ENCODE data around the gene FGF22. TPM values are rescaled to one million over a fixed set of nuclear protein-coding genes. Genes with fewer than 3 reads are reported as not detected.

Gene FGF22
- polyA plus RNA-seq, 1 donor from 2014 or later = 0.48 TPM

DNA sequence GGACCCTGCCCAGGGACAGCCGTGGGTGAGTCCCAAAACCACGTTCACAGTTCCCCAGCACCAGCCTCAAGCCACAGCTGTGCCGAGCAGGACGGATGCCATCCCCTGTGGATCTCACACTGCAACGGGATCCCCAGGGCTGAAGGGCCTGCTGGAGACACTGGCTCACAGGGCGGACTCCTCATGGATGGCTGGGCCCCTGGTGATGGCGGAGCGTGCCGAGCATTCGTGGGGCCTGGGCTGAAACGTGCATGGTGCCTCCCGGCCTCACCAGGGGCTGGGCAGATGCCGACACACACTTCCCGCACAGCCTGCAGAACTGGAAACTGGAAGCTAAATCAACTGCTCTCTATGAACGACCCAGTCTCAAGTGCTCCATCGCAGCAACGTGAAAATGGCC is 13.7 kb downstream of the FGF22 start (continued):
- TF ChIP-seq, protein P1, sequence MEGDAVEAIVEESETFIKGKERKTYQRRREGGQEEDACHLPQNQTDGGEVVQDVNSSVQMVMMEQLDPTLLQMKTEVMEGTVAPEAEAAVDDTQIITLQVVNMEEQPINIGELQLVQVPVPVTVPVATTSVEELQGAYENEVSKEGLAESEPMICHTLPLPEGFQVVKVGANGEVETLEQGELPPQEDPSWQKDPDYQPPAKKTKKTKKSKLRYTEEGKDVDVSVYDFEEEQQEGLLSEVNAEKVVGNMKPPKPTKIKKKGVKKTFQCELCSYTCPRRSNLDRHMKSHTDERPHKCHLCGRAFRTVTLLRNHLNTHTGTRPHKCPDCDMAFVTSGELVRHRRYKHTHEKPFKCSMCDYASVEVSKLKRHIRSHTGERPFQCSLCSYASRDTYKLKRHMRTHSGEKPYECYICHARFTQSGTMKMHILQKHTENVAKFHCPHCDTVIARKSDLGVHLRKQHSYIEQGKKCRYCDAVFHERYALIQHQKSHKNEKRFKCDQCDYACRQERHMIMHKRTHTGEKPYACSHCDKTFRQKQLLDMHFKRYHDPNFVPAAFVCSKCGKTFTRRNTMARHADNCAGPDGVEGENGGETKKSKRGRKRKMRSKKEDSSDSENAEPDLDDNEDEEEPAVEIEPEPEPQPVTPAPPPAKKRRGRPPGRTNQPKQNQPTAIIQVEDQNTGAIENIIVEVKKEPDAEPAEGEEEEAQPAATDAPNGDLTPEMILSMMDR (IDR thresholded peaks at IDR 0.05; ENCODE audit: poor library complexity, severe bottlenecking) = no peak

GRCh38 chr19:655691-656090 is 16.0 kb downstream of the FGF22 start:
- Histone ChIP-seq H3K9ac (ENCODE audit: low read length) (no peak overlapping the region), H3K27ac (ENCODE audit: low read length) (no peak overlapping the region), H3F3A (ENCODE audit: insufficient read depth, low read length, poor library complexity, severe bottlenecking) (no peaks in the 10 kb centered on the region), H3K36me3 (ENCODE audit: insufficient read depth, low read length) (no peaks in the 10 kb centered on the region), H3K27me3 (ENCODE audit: insufficient read depth, low read depth, low read length) (no peaks in the 10 kb centered on the region), H2AFZ (ENCODE audit: low read depth, low read length) (no peak overlapping the region), H3K9me3 (ENCODE audit: low read length) (no peaks in the 10 kb centered on the region), H4K20me1 (ENCODE audit: insufficient read depth) (peaks cover under 1% of the 10 kb centered on the region), H3K79me2 (replicated peaks; ENCODE audit: insufficient read depth, low read length) (peaks cover 48% of the 10 kb centered on the region), H3K4me2 (ENCODE audit: low read length) (no peak overlapping the region), H3K4me3 (ENCODE audit: low read length) (no peak overlapping the region), H3K9me2 (ENCODE audit: insufficient read depth, low read length) (no peaks in the 10 kb centered on the region)
- no peak for TF ChIP-seq MXI1 (conservative IDR thresholded peaks at IDR 0.05; ENCODE audit: poor library complexity, severe bottlenecking)
- TF ChIP-seq POLR2AphosphoS5 (IDR thresholded peaks at IDR 0.05) = no peak
- TF ChIP-seq EP300 (conservative IDR thresholded peaks at IDR 0.05; ENCODE audit: poor library complexity, severe bottlenecking) = no peak
- TF ChIP-seq EZH2 (IDR thresholded peaks at IDR 0.05; ENCODE audit: borderline replicate concordance, insufficient read depth, low read length, poor library complexity, severe bottlenecking) = no peak
- TF ChIP-seq, protein P1 (IDR thresholded peaks at IDR 0.05; ENCODE audit: poor library complexity, severe bottlenecking) = no peak
- TF ChIP-seq SMC3 (conservative IDR thresholded peaks at IDR 0.05; ENCODE audit: poor library complexity) = no peak
- no peak for TF ChIP-seq TAF1 (IDR thresholded peaks at IDR 0.05; ENCODE audit: low read depth)
- no peak for TF ChIP-seq RAD21 (conservative IDR thresholded peaks at IDR 0.05)
- TF ChIP-seq REST (IDR thresholded peaks at IDR 0.05; ENCODE audit: borderline replicate concordance) = no peak
